LNCAP (cell line): ENCODE results near the gene SLC30A4.

ENCODE experiments used
- CTCF ChIP-seq: fragments of 450-650 bp; IDR thresholded peaks from 2 replicates; pipeline ENCODE4 v1.5.1; 2017; ENCODE audit warnings: mild to moderate bottlenecking

Gene SLC30A4

GRCh38 chr15:45544266-45545023 is 21.9 kb upstream of the SLC30A4 start:
- TF ChIP-seq CTCF: no peak

- TF ChIP-seq CTCF: no peak
Measured at GRCh38 chr15:45543051-45543450, 20.5 kb upstream of the SLC30A4 start.

- no peak for TF ChIP-seq CTCF
Measured at GRCh38 chr15:45540531-45540930, 18.0 kb upstream of the SLC30A4 start.

- TF ChIP-seq CTCF: no peak
Measured at GRCh38 chr15:45539680-45540079, 17.1 kb upstream of the SLC30A4 start.

- TF ChIP-seq CTCF: no peak
Measured at GRCh38 chr15:45536934-45537333, 14.4 kb upstream of the SLC30A4 start.

- no peak for TF ChIP-seq CTCF
Measured at GRCh38 chr15:45535486-45536042, 13.0 kb upstream of the SLC30A4 start.

GRCh38 chr15:45534821-45535220 is 12.3 kb upstream of the SLC30A4 start:
- no peak for TF ChIP-seq CTCF
